ENCODE data around the gene TMEM236.

TMEM236 gene

GRCh38 chr10:17744341-17744861 is 7.6 kb upstream of the TMEM236 start:
- Histone ChIP-seq H3K4me3 (ENCODE audit: low read length, poor library complexity, severe bottlenecking) (peak overlapping the region; percentile 69), H4K20me1 (ENCODE audit: insufficient read depth, low read length, poor library complexity, severe bottlenecking) (no peaks in the 10 kb centered on the region)

GRCh38 chr10:17747883-17748550 is 4.0 kb upstream of the TMEM236 start:
- H3K36me3 ChIP-seq (ENCODE audit: insufficient read depth, low read length): no peaks in the 10 kb centered on the region
- H3K79me2 ChIP-seq (ENCODE audit: insufficient read depth, low read length): no peaks in the 10 kb centered on the region
- no peak overlapping the region for H3K4me3 ChIP-seq (ENCODE audit: low read length, poor library complexity, severe bottlenecking)
- 0 out of 2 replicates have a peak overlapping the region, but pooled peaks have one; percentile 9 for H2AFZ ChIP-seq (ENCODE audit: low read length)
- H4K20me1 ChIP-seq (ENCODE audit: insufficient read depth, low read length, poor library complexity, severe bottlenecking): no peaks in the 10 kb centered on the region
- H3K4me1 ChIP-seq (ENCODE audit: insufficient read depth, low read length, poor library complexity, severe bottlenecking): peaks cover 48% of the 10 kb centered on the region
- H3K9me3 ChIP-seq (ENCODE audit: insufficient read depth, low read depth, low read length): no peaks in the 10 kb centered on the region
- peaks cover 6% of the 10 kb centered on the region for H3F3A ChIP-seq (ENCODE audit: low read depth)
- TF ChIP-seq CTCF (conservative IDR thresholded peaks at IDR 0.05; ENCODE audit: low read length) (no peak), EZH2phosphoT487 (IDR thresholded peaks at IDR 0.05; ENCODE audit: borderline replicate concordance) (no peak)
- H3K9me2 ChIP-seq (replicated peaks; ENCODE audit: low read depth, low read length): no peaks in the 10 kb centered on the region
- no peak overlapping the region for H3K9ac ChIP-seq (ENCODE audit: low read depth, low read length, poor library complexity, severe bottlenecking)
- no peak overlapping the region for H3K4me2 ChIP-seq (ENCODE audit: low read depth, low read length, poor library complexity, severe bottlenecking)
- no peaks in the 10 kb centered on the region for H3K27me3 ChIP-seq (ENCODE audit: insufficient read depth, low read length, poor library complexity, severe bottlenecking)

More at GRCh38 chr10:17744341-17744861, 7.6 kb upstream of the TMEM236 start:
- H3K9me3 ChIP-seq (ENCODE audit: insufficient read depth, low read depth, low read length): no peaks in the 10 kb centered on the region
- peak overlapping the region; percentile 14; the same call in 1 of the 2 replicates for H2AFZ ChIP-seq (ENCODE audit: low read length)
- peak overlapping the region; percentile 93 for H3K4me2 ChIP-seq (ENCODE audit: low read depth, low read length, poor library complexity, severe bottlenecking)
- H3K27me3 ChIP-seq (ENCODE audit: insufficient read depth, low read length, poor library complexity, severe bottlenecking): no peaks in the 10 kb centered on the region
- no peak for TF ChIP-seq CTCF (conservative IDR thresholded peaks at IDR 0.05; ENCODE audit: low read length)
- TF ChIP-seq EZH2phosphoT487 (IDR thresholded peaks at IDR 0.05; ENCODE audit: borderline replicate concordance): no peak
- peaks cover 44% of the 10 kb centered on the region for H3K4me1 ChIP-seq (ENCODE audit: insufficient read depth, low read length, poor library complexity, severe bottlenecking)
- no peaks in the 10 kb centered on the region for H3K36me3 ChIP-seq (ENCODE audit: insufficient read depth, low read length)
- no peaks in the 10 kb centered on the region for H3K79me2 ChIP-seq (ENCODE audit: insufficient read depth, low read length)
- H3K9me2 ChIP-seq (replicated peaks; ENCODE audit: low read depth, low read length): no peaks in the 10 kb centered on the region
- peak overlapping the region; percentile 80 for H3K9ac ChIP-seq (ENCODE audit: low read depth, low read length, poor library complexity, severe bottlenecking)
- H3F3A ChIP-seq (ENCODE audit: low read depth): peaks cover 6% of the 10 kb centered on the region

- H3K79me2 ChIP-seq (ENCODE audit: insufficient read depth, low read length): no peaks in the 10 kb centered on the region
- H3K36me3 ChIP-seq (ENCODE audit: insufficient read depth, low read length): no peaks in the 10 kb centered on the region
- no peak overlapping the region for H3K4me2 ChIP-seq (ENCODE audit: low read depth, low read length, poor library complexity, severe bottlenecking)
- TF ChIP-seq CTCF (conservative IDR thresholded peaks at IDR 0.05; ENCODE audit: low read length) (no peak), EZH2phosphoT487 (IDR thresholded peaks at IDR 0.05; ENCODE audit: borderline replicate concordance) (no peak)
- H3K9me2 ChIP-seq (replicated peaks; ENCODE audit: low read depth, low read length): no peaks in the 10 kb centered on the region
- no peak overlapping the region for H3K9ac ChIP-seq (ENCODE audit: low read depth, low read length, poor library complexity, severe bottlenecking)
- peaks cover 30% of the 10 kb centered on the region for H3K4me1 ChIP-seq (ENCODE audit: insufficient read depth, low read length, poor library complexity, severe bottlenecking)
- H2AFZ ChIP-seq (ENCODE audit: low read length): no peak overlapping the region
- H3K27me3 ChIP-seq (ENCODE audit: insufficient read depth, low read length, poor library complexity, severe bottlenecking): no peaks in the 10 kb centered on the region
- H3K9me3 ChIP-seq (ENCODE audit: insufficient read depth, low read depth, low read length): no peaks in the 10 kb centered on the region
- H3K4me3 ChIP-seq (ENCODE audit: low read length, poor library complexity, severe bottlenecking): no peak overlapping the region
- no peaks in the 10 kb centered on the region for H3F3A ChIP-seq (ENCODE audit: low read depth)
- no peaks in the 10 kb centered on the region for H4K20me1 ChIP-seq (ENCODE audit: insufficient read depth, low read length, poor library complexity, severe bottlenecking)
Observed at GRCh38 chr10:17749890-17750289, 2.1 kb upstream of the TMEM236 start.

Measured in Loucy (cell line).